ENCODE results near the gene KIAA1328. TPM values are rescaled to one million over a fixed set of nuclear protein-coding genes. Genes with fewer than 3 reads are reported as not detected.

KIAA1328 gene
- total and polyA plus RNA-seq, 9 of the 15 experiments (the other 6 are each of a cell fraction or from before 2014, with no cell fraction given), result 4.0 to 8.6 (median 7.4) TPM

- FAIRE-seq, result no peak
- no peaks in the 10 kb centered on the region for H3K9me1 ChIP-seq (ENCODE audit: control insufficient read depth, insufficient read depth, low read length)
- H2AFZ ChIP-seq (ENCODE audit: low read depth, low read length), result no peak overlapping the region
- no peaks in the 10 kb centered on the region for H3K4me1 ChIP-seq (replicated peaks in 1 of 2; ENCODE audit: control insufficient read depth in 2 of 2, insufficient read depth in 2 of 2, low read length in 2 of 2)
- no peaks in the 10 kb centered on the region for H3K27me3 ChIP-seq (ENCODE audit: control insufficient read depth in 2 of 2, insufficient read depth in 2 of 2, low read length in 2 of 2)
- H3K9ac ChIP-seq (ENCODE audit: insufficient read depth in 1 of 2, low read depth in 2 of 2, low read length in 2 of 2), result no peak overlapping the region
- in situ Hi-C loops (cut with MboI), result no loop called here
- WGBS (ENCODE audit: insufficient coverage, low coverage, missing lambda C conversion rate), result 33% methylated on average over 8 of the region's 9 CpGs
- H3K9me3 ChIP-seq (replicated peaks; ENCODE audit: control insufficient read depth, insufficient read depth, low read depth, low read length), result no peaks in the 10 kb centered on the region
- ATAC-seq, result no peak
- BruUV-seq (replicated peaks), result no TSS peak
- TF ChIP-seq TCFL5 (CRISPR knock-in tag; conservative IDR thresholded peaks at IDR 0.05) (no peak), BMI1 (IDR thresholded peaks at IDR 0.05; ENCODE audit: low read length) (no peak), EP400 (IDR thresholded peaks at IDR 0.05) (no peak), HEY1 (CRISPR knock-in tag; IDR thresholded peaks at IDR 0.05; ENCODE audit: borderline replicate concordance) (no peak), SMARCB1 (IDR thresholded peaks at IDR 0.05; ENCODE audit: insufficient read length, low read depth) (no peak), GTF2B (IDR thresholded peaks at IDR 0.05; ENCODE audit: extremely low read depth, insufficient read length) (no peak), NRF1 (conservative IDR thresholded peaks at IDR 0.05 in 1 of 2, IDR thresholded peaks at IDR 0.05 in 1 of 2) (no peak), ZNF212 (CRISPR knock-in tag; IDR thresholded peaks at IDR 0.05) (no peak), MAFG (tag; conservative IDR thresholded peaks at IDR 0.05) (no peak)
- intact Hi-C loops (cut with micrococcal nuclease), result no loop called here
- no peak for DNase-seq (ENCODE audit: extremely low read depth in 1 of 4, low spot score in 3 of 4)
- no peaks in the 10 kb centered on the region for H4K20me1 ChIP-seq (replicated peaks; ENCODE audit: control insufficient read depth, insufficient read depth, low read length)
- no peaks in the 10 kb centered on the region for H3K36me3 ChIP-seq (ENCODE audit: control insufficient read depth, insufficient read depth, low read length)
- ChIA-PET POLR2A (no interaction called here), CTCF (ENCODE audit: low intra/inter-chr PET ratio) (no interaction called here)
- no peak overlapping the region for H3K4me3 ChIP-seq
- H3K27ac ChIP-seq (ENCODE audit: extremely low read depth, low read depth, low read length), result no peak overlapping the region
- H3K4me2 ChIP-seq (ENCODE audit: insufficient read depth, low read length), result no peak overlapping the region
- H3K79me2 ChIP-seq (ENCODE audit: control insufficient read depth, insufficient read depth, low read length), result no peaks in the 10 kb centered on the region
Measured at GRCh38 chr18:36960038-36960437, 131.1 kb downstream of the KIAA1328 start.

Data from K562 (cell line).